SKM-1 (cell line): Measurements from ENCODE around the gene KRT222.

Experiments used
- DNase-seq: peaks from one replicate; lab custom pipeline; 2025; ENCODE audit not compliant: unreplicated experiment; lab: John Stamatoyannopoulos, UW

The KRT222 gene

DNA sequence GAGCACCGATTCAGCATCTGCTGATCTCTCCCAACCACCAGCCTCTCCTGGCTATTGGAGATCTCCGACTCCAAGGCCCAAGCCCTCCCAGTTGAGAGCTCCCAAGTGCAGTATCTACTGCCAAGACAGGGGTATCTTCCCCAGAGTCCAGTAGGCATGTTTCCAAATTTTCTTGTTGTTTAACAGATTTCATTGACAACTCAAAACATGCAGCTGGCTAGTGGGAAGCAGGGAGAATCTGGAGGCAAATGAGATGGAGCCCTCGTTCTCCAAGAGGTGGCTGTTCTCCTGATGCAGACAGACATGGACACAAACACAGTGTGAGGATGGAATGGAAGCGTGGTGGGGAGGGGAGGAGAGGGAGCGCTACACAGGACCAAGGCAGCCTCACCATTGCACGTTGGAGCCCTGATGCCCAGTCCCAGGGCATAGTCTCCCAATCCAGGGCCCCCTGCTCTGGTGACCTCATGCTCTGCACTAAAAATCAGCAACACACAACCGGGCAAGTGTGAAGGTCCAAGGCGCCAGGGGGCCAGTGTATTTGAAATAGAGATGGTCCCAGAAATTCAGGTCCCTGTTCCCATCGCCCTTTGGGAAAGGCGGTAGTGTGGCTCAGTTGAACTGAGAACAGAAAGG is 49.0 kb downstream of the KRT222 start:
- DNase-seq = no peak

DNA sequence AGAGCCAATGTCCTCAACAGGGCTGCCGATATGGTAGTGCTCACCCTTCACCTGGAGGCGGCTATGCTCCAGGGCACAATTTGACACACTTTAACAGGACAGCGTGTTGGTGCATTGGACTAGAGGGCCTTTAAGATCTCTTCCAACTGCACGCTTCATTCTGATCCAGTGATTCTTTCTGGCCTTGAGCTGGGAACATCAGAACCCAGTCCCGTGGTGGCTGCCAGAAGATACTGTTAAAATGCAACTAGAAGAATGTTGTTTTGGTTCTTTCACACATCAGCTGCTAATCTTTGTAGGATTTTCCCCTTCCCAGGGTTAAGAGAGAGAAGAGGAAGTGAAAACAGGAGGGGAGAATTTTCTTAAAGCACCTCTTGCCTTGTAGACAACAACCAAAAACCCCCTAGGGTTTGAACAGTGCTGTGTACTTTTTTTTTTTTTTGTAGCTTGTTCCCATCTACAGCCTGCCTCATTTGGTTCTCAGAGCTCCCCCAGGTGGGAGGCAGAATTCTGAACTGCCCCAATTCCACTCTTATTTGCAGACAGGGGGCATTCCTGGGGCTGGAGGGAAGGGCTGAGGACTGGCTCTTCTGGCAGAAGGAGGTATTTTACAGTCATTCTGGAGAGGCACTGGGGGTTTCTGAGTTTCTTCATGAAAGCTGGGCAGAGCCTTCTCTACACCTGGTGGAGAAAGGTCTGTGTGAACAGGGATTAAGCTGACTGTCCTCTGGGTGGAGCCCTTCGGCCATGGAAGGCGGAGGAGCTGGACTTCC is 49.7 kb downstream of the KRT222 start:
- DNase-seq = no peak

GRCh38 chr17:40614431-40615067 is 50.4 kb downstream of the KRT222 start:
- DNase-seq = no peak

GRCh38 chr17:40613467-40614154 is 51.4 kb downstream of the KRT222 start:
- DNase-seq = no peak

DNA sequence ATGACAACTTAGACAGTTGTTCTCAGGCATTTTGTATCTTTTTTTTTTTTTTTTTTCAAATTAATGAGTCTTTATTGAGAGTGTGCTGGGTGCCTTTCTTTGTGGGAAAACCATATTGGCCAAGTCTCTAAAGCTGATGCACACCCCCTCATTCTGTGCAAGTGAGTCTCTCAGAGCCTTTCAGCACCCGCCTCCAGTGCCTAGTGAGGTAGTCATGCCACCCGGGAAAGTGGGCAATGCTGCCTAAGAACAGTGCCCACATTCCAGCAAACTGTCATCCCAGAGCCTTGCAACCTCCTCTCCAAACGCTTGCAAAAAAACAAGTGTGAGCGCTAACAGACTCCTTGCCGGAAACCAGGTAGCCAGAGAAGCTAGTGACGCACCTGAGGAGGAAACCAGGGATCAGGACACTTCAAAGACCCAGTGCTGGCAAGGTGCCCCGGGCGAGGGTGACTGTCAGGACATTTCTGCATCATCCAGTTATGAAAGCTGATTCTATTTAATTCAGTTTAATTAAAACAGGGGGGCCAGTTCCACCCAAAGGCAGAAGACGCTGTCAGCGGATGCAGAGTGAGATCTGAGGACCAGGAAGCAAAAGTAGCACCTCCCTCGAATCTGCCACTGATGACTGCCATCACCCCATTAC is 52.3 kb downstream of the KRT222 start:
- no peak for DNase-seq

GRCh38 chr17:40611840-40612474 is 53.0 kb downstream of the KRT222 start:
- no peak for DNase-seq

DNA sequence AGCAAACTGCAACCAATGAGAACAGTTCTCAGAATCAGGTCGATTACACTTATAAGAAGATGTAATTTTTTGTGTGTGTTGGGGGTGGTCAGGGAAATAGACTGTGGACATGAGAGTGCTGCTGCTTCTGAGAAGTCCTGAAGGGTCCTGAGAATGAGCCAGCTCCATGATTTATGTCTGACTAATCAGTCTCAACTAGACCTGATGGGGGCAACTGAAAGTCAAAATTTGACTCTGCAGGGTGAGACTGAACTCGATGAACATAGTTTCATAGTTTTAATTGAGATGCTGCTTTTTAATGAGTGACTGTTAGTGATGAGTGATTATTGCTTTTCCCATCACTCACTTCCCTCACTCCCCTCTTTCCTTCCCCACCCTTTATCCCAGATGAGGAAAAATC is 54.6 kb downstream of the KRT222 start:
- DNase-seq = no peak

DNA sequence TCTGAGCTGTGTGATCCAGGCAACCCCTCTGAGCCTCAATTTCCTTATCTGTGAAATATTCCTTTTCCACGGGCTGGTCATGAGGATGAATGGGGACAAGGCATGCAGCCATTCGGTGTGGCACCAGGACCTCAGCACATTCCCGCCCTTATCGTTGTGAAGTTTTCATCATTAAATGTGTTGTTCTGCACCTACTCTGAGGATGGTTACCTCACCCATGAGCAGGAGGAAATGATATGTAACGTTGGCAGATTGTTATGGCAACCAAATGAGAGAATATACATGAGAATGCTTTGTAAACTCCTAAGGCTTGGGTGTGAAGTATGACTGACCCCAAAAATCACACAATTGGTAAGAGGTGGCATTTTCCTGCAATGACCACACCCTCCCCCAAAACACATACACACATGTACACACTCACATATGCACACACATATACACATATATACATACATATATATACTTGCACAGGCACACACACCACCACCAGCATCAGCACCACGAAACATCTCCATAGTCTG is 56.9 kb downstream of the KRT222 start:
- no peak for DNase-seq

DNA sequence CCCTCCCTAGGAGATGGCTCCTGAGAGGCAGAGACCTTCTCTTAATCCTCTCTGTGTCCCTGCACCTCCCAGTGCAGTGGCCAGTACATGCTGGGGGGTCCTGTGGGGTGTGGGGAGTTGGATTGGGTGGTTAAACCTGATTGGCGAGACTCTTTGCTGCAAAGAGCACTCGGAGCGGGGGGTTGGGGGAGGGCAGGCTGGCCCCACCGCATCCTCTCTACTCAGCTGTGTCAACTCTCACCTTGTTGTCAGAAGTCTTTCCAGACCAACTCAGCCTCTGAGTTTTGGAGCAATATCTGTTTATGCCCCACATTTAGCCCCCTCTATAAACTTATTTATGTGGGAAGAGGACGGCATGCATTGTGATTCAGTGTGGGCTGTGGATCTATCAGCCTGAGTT is 57.3 kb downstream of the KRT222 start:
- DNase-seq = no peak

- DNase-seq = no peak
Measured at GRCh38 chr17:40606548-40607353, 58.2 kb downstream of the KRT222 start.

GRCh38 chr17:40605306-40605705 is 59.7 kb downstream of the KRT222 start:
- DNase-seq = no peak
